NCI-H524 treated with DMSO at 0.1 percent for 48 hours (cell line): Measurements from ENCODE around the gene NEUROD1.
A peak's percentile ranks its signal among the peaks of the same experiment; 100 is the strongest.

ENCODE experiments used
- DNase-seq: peaks from one replicate; lab custom pipeline; 2025; lab: John Stamatoyannopoulos, UW

The NEUROD1 gene

DNA sequence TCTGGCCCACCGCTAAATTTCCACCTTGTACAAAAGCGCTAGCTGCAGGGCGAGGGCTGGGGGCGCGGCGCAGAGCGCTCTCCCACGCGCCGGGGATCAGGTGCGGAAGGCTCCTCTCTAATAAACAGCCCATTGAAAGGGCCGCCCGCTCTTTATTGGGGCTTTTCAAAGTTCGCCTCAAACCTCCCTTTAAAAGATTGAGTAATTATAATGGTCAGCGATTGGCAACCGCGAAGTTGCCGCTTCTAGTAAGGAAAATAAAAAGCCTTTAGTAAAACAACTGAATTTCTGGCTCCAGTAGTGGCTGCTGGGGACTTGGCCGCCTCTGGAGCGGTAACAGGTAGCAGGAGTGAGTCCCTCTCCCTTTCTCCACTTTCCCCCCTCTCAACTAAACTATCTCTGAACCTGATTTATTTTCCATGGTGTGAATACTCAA is 755 bp downstream of the NEUROD1 start:
- DNase-seq: no peak

GRCh38 chr2:181678861-181679543 is 1.3 kb downstream of the NEUROD1 start:
- no peak for DNase-seq

DNA sequence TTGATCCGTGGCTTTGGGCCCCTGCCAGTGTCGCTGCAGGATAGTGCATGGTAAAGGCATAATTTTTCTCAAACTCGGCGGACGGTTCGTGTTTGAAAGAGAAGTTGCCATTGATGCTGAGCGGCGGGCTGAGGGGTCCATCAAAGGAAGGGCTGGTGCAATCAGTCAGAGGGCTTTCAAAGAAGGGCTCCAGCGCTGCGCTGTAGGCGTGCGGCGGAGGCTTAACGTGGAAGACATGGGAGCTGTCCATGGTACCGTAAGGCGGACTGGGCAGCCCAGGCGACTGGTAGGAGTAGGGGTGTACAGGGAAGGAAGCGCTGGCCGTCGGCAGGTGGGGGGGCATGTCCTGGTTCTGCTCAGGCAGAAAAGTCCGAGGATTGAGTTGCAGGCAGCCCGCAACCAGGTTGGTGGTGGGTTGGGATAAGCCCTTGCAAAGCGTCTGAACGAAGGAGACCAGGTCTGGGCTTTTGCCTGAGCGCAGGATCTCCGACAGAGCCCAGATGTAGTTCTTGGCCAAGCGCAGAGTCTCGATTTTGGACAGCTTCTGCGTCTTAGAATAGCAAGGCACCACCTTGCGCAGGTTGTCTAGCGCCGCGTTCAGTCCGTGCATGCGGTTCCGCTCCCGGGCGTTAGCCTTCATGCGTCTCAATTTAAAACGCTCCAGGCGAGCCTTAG is 2.3 kb downstream of the NEUROD1 start:
- DNase-seq: no peak

GRCh38 chr2:181675254-181675653 is 5.1 kb downstream of the NEUROD1 start:
- no peak for DNase-seq

- DNase-seq: no peak
Measured at GRCh38 chr2:181674461-181674860, 5.9 kb downstream of the NEUROD1 start.

DNA sequence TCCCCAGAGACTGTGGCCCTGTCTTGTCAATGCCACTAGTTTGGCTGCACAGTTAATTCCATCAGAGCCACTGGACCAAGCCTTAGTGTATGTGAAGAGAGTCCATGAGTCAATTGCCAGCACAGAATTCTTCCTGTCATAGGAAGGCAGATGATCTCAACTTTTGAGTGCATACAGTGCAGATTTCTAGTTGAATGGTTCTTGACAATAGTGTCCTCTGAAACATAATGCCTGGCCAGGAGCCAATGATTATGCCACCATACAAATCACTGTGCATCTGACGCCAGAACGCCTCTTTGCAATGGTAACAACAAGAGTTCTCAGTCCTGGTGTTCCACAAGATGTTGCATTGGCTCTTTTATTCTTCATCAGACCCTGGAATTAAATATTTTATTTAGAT is 7.1 kb downstream of the NEUROD1 start:
- DNase-seq: peak; percentile 78

DNA sequence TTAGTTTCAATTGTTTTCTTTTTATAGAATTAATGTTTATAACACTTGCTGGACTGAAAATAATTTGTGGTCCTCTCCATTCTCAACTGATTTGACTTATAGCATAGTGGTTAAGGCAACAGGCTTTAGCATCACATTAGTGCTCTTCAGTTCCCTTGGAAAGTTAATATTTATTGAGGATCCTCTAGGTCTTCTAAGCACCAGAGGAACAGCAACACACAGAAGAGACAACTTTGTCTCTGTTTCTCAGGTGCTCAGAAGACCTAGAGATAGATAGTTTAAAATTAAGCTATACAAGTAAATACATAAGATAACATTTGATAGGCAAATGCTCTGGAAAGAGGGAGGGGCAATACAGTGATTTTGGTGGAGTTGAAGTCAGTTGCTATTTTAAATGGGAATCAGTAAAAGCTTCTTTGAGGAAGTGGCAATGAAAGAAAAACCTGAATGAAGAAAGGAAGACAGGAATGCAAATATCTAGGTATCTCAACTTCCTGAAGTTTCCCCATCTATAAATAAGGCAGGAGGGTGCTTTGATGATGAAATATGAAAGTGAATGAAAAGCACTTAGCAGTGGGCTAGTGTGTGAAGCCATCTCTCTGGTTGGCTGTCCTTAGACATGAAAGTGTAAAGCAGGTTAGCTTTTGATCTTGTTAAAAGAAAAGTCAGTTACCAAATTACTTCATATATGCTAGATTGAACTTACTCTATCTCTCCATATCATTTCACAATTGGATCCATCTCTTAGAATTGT is 7.9 kb downstream of the NEUROD1 start:
- DNase-seq: no peak

DNA sequence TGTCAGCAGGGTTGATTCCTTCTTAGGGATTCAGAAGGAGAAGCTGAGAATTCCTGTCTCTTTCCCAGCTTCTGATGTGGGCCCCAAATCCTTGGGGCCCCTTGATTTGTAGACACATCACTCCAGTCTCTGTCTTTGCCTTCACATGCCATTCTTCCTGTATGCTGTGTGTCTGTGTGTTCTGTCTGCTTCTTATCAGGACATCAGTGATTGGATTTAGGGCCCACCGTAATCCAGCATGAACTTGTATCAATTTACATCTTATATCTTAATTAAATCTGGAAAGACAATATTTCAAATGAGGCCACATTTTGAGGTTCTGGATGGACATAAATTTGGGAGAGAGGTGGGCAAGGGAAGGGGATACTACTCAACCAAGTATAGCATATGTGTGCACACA is 9.7 kb downstream of the NEUROD1 start:
- no peak for DNase-seq

- DNase-seq: no peak
Measured at GRCh38 chr2:181667234-181667633, 13.1 kb downstream of the NEUROD1 start.

DNA sequence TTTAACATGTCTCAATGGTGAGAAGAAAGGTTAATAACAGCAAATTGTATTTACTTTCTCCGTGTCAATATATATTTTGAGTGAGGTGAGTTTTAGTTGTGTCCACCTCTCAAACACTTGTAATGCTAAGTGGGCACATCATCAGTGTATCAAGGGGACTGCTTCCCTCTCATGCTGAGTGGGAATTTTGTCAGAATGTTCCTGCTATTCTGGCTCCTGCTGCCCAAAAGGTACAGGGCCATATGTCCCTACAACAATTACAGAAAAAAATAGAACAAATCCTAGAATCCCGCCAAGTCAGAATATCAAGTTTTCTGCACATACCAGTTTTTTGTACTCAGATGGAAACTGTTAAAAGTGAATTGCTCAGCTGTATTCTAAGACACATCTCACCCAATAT is 18.0 kb downstream of the NEUROD1 start:
- DNase-seq: no peak

DNA sequence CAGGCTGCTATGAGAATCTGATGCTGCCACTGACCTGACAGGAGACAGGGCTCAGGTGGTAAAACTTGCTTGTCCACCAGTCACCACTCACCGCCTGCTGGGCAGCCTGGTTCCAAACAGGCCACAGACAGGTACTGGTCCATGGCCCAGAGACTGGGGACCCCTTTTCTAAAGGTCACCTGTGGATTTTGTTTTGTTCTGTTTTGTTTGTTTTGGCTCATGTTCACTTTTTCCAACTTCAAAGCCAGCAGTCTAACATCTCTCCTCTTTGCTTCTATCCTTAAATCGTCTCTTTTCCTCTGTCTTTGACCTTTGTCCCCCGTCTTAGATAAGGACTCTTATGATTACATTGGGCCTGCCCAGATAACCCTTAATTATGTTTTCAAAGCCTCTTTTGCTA is 20.1 kb downstream of the NEUROD1 start:
- no peak for DNase-seq

GRCh38 chr2:181658444-181658843 is 21.9 kb downstream of the NEUROD1 start:
- peak; percentile 91 for DNase-seq

GRCh38 chr2:181657379-181657778 is 22.9 kb downstream of the NEUROD1 start:
- DNase-seq: no peak

DNA sequence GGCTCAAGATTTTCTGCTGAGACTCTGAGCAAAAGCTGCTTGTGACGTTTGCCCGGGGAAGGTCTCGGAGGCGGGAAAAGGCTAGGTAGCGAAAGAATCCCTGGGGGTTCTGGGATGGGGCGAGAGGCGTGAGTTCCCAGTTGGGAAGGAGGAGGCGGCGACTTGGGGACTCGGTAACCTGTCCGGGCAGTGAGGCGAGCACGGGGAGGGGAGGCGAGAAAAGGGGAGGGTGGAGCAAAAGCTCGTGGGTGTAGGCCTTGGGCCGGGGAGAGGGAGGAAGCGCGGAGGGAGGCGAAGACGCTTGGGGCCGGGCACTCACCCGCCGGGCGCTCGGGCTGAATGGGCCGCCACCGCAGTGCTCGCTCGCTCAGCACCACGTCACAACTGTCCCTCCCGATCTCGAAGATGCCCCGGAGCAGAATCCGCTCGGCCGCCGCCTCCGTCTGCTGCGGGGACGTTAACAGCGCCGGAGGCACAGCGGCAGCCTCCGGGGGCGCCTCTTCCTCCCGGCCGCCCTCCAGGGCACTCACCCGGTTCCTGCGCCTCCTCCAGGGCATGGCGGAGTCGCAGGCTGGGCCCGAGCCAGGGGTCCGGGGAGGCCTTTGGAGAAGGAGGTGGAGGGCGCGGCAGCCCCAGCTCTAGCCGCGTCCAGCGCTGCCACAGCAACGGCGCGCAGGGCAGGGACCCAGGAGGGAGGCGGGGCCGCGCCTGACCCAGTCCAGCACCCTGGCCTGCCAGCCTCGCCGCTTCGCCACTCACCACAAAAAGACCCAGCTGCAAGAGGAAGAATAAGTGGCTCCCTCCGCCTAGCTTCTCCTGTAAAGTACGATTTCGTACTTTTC is 23.6 kb downstream of the NEUROD1 start, which contains the start of gene CERKL:
CERKL (minus strand) TSS at position 656 of the 842 bp plus-strand sequence; CDS start at position 557, 99 bp downstream.
- DNase-seq: peak; percentile 83

DNA sequence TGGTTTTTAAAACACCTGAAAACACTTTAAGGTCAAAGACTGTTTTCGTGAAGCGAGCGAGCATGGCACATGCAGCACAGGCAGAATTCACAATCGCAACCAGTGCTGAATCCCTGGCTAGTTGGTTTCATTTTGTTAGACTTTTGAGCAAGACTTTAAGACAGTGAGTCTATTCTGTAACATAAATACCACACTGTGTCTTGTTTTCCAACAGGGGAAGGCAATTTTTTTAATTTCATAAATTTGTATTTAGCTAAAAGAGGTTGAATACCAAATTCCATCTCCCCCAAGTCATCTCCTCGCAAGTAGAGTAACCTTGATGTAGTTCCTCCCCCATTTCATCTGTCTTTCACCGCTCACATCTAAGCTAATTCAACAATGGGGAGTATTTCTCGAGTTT is 24.8 kb downstream of the NEUROD1 start:
- DNase-seq: no peak

GRCh38 chr2:181649436-181649979 is 30.8 kb downstream of the NEUROD1 start:
- no peak for DNase-seq

DNA sequence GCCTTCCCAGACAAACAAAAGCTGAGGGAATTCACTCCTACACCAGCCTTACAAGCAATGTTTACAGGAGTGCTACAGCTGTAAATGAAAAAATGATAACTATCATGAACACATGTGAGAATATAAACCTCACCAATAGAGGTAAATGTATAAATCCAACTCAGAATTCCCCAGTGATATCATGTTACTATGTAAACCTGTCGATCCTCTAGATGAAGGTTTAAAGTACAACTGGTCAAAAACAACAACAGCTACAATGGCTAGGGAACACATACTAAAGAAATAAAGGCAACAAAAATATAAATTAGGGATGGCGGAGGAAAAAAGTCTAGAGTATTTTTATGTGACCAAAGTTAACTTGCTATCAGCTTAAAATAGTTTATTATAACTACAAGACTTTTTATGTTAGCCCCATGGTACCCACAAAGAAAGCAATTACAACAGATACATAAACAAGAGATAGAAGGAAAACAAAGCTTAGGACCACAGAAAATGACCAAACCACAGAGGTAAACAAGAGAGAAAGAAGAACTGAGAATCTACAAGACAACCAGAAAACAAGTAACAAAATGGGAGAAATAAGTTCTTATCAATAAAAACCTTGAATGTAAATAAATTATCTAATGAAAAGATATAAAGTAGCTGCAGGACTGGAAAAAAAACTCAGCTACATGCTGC is 31.7 kb downstream of the NEUROD1 start:
- DNase-seq: no peak

GRCh38 chr2:181646415-181646987 is 33.8 kb downstream of the NEUROD1 start:
- DNase-seq: no peak

GRCh38 chr2:181643151-181643550 is 37.2 kb downstream of the NEUROD1 start:
- peak; percentile 79 for DNase-seq

- DNase-seq: peak; percentile 88
Measured at GRCh38 chr2:181642086-181642485, 38.2 kb downstream of the NEUROD1 start.

DNA sequence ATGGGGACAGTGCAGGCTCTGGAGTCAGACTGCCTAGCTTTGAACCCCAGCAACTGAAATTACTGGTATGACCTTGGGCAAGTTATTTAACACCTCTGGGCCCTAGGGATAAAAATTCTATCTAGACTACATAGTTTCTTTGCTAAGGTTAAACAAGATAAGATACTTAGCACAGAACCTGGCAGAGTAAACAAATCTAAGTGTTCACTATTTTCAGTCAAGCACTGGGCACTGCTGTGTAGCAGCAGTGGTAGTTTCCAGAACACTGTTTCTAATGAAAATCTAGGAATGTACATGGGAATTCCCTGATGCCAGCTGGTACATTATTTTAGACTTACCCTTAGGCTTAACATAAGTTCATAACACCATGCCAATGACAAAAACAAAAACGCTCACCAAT is 40.6 kb downstream of the NEUROD1 start:
- DNase-seq: no peak
